ENCODE measurements around the gene CD5L.

GRCh38 chr1:157806431-157807149, 35.0 kb downstream of the CD5L start:
- TF ChIP-seq CTCF (IDR thresholded peaks at IDR 0.05 in 8 of 11, conservative IDR thresholded peaks at IDR 0.05 in 3 of 11) (peak in 1 of 11 experiments; percentile 13), POLR2A (IDR thresholded peaks at IDR 0.05) (no peak), POLR2AphosphoS5 (IDR thresholded peaks at IDR 0.05) (peak in 2 of 3 donors; percentile 76 to 84)

Measured in spleen (tissue), 7 donors.